AG09309 (cell line): ENCODE results near the gene DPH2.

ENCODE experiments used
- DNase-seq: peaks from one replicate; pipeline ENCODE4 v3.0.0-alpha.2; 2010; ENCODE audit warnings: low read depth
- H3K4me3 ChIP-seq: 2 replicates; pipeline ENCODE4 v1.5.1; 2011; ENCODE audit warnings: mild to moderate bottlenecking, low read depth, low read length, moderate library complexity; ENCODE audit not compliant: control insufficient read depth
- TF ChIP-seq, protein P1 (sequence below): IDR thresholded peaks from 2 replicates; pipeline ENCODE4 v1.5.1; 2011; ENCODE audit warnings: mild to moderate bottlenecking, low read depth, low read length, inconsistent platforms; ENCODE audit not compliant: insufficient read depth, control insufficient read depth; ENCODE audit errors: missing control alignments

Gene DPH2

DNA sequence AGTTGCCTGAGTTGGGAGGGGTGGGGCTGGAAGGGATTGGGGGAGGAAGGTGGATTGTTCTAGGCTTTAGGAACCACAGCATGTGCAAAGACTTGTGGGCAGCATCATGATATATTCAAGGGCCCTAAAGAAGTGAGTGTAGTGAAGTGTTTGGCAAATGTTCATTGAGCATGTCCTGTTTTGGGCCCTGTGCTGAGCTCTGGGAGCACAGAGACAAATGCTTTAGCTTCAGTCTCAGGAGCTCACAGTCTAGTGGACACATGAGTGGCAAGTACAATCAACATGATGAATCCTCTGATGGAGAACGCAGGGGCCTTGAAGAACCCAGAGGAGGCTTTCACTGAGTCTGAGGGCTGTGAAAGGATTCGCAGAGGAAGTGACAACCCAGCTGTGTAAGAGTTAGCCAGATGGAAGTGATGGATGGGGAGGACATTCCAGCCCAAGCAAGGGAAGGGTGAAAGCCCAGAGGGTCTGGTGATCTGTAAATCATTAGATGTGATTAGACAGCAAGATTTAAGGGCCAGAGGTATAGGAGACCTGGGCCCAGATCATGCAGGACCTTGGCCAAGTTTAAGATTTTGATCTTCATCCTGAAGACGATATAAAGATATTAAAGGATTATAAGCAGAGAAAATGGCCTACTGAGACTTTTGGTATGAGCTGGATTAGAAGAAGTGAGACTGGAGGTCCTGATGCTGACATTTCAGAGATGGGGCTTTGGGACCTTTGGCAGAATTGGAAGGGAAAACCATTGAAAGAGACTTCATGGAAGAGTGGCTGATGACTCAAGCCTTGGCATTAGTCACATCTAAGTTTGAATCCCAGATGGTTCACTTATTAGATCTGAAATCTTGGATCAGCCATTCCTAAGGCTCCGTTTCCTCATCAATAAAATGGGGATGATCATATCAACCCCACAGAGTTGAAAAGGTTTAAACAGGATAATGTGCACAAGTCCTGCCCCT is 18.5 kb upstream of the DPH2 start:
- H3K4me3 ChIP-seq, result no peak overlapping the region
- DNase-seq, result no peak
- TF ChIP-seq, protein P1, sequence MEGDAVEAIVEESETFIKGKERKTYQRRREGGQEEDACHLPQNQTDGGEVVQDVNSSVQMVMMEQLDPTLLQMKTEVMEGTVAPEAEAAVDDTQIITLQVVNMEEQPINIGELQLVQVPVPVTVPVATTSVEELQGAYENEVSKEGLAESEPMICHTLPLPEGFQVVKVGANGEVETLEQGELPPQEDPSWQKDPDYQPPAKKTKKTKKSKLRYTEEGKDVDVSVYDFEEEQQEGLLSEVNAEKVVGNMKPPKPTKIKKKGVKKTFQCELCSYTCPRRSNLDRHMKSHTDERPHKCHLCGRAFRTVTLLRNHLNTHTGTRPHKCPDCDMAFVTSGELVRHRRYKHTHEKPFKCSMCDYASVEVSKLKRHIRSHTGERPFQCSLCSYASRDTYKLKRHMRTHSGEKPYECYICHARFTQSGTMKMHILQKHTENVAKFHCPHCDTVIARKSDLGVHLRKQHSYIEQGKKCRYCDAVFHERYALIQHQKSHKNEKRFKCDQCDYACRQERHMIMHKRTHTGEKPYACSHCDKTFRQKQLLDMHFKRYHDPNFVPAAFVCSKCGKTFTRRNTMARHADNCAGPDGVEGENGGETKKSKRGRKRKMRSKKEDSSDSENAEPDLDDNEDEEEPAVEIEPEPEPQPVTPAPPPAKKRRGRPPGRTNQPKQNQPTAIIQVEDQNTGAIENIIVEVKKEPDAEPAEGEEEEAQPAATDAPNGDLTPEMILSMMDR, result no peak

DNA sequence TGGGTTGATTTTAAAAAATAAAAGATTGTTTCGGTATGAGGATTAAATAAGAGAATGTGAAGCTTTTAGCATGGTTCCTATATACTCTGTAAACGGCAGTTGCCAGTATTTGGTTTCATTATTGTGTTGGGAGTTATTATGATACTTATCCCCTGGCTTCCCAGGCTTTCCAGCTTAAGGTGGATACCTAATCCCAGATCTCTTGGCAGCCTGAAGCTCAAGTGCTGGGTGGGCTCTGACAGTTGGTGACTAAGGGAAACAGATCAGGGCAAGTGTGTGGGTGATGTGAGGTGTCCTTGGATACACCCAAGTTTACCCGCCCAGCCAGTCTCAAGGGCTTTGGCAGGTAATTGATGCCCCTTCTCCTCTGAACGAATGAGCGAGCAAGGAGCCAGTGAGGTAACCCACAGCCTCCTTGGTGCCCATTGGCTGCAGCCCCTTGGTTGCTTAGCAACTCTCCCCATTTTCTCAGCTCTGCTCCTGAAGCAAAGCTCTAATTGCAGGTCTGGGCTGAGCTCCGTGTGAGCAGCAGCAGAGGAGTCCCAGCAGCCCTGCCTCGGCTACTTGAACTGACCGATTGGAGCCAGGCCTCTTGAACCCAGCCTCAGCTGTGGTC is 17.0 kb upstream of the DPH2 start:
- DNase-seq, result no peak
- no peak overlapping the region for H3K4me3 ChIP-seq
- TF ChIP-seq, protein P1, result no peak

DNA sequence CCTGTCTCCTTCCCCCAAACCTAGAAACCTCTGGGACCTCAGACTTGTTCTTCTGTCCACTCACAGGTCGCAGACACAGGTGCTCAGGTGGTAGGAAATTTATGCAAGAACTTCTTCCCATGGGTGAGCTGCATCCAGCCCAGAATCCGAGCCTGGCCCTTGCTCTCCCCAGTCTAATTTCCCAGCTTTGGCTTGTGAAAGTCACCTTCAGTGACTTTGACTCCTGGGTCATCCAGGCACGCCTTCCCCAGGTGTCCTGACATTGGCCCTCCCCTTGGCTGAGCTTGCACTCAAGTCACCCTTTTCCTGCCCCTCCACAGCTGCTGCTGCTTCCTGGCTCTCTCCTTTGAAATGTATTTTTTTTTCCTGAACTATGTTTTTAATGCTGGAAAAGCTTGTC is 16.4 kb upstream of the DPH2 start:
- TF ChIP-seq, protein P1, result no peak
- DNase-seq, result no peak
- H3K4me3 ChIP-seq, result no peak overlapping the region

DNA sequence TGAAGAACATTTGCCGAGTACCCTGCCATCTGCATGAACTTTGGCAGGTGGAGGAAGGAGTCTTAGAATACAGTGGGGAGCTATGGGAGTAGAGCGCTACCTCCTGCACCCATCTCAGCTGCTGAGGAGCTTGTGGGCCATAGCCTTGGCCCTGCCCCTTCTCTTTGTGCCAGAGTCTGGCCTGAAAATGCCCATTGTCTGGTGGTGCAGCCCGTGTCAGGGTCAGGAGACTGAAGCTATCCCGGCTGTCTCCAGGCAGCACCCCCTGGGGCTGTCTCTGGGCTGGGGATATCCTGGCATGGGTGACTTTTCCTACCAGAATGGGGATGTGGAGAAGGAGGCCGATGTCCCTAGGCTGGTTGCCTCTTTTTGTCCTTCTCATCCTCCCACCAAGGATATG is 15.8 kb upstream of the DPH2 start:
- no peak overlapping the region for H3K4me3 ChIP-seq
- DNase-seq, result no peak
- TF ChIP-seq, protein P1, result no peak

DNA sequence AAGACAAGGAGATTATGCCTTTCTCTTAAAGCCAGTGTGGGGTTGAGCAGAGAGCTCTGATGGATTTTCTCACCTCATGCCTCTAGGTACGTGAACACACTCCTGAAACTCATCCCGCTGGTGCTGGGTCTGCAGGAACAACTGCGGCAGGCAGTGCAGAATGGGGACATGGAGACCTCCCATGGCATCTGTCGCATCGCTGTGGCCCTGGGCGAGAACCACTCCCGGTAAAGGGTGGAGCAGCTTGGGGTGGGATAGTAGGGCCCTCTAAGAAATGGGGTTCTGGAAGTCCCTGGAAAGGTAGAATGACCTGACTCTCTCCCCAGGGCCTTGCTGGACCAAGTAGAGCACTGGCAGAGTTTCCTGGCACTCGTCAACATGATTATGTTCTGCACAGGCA is 13.6 kb upstream of the DPH2 start:
- DNase-seq, result no peak
- TF ChIP-seq, protein P1, result no peak
- H3K4me3 ChIP-seq, result no peak overlapping the region

DNA sequence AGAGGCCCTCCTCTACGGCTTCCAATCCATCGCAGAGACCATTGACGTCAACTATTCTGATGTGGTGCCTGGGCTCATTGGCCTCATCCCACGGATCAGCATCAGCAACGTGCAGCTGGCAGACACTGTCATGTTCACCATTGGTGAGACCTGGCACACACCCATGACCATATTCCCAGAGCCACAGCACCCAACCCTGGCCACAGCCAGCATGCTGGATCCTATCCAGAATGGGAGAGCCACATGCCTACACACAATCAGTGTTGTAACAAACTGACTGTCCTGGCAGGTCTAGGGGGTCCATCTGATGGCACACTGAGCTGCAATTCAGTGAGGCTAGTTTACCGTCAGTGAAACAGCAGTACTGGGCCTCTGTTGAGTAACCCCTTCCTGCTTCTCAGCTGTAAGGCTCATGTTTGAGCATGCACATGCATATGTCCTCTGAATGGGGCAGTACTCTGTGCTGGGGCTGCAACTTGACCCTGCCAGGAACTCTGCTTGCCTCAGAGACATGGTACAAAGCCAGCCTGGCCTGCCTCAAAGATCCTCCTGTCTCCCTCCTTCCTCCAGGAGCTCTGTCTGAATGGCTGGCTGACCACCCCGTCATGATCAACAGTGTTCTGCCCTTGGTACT is 12.3 kb upstream of the DPH2 start:
- TF ChIP-seq, protein P1, result no peak
- DNase-seq, result no peak
- H3K4me3 ChIP-seq, result no peak overlapping the region
